HG02759 (cell line): Measurements from ENCODE around the gene DENND11.
"Not testable (repeated sequence)": the region's sequence is repeated elsewhere in the genome, so short reads cannot be mapped to it uniquely, and the experiment has no call there.

ENCODE experiments used
- ATAC-seq: cut with Tn5 transposase; IDR thresholded peaks from one replicate; pipeline ENCODE4 v1.9.1; 2021; ENCODE audit warnings: mild to moderate bottlenecking, moderate library complexity; ENCODE audit not compliant: unreplicated experiment

Gene DENND11

GRCh38 chr7:141708351-141708750 lies 6.4 kb upstream of the DENND11 start, which contains the start of gene WEE2:
TSS of gene WEE2 (plus strand) at chr7:141708353. CDS start at chr7:141708759, 406 bp downstream.
- no peak for ATAC-seq

- no peak for ATAC-seq
Observed at GRCh38 chr7:141706239-141707064, 4.5 kb upstream of the DENND11 start.

GRCh38 chr7:141704741-141705140 lies 2.8 kb upstream of the DENND11 start:
- ATAC-seq, result no peak

GRCh38 chr7:141704112-141704511 lies 2.1 kb upstream of the DENND11 start:
- ATAC-seq, result no peak

GRCh38 chr7:141702892-141703291 lies 926 bp upstream of the DENND11 start:
- no peak for ATAC-seq

GRCh38 chr7:141701489-141702046 lies 398 bp downstream of the DENND11 start:
- ATAC-seq, result peak; percentile 74

- ATAC-seq, result no peak
Observed at GRCh38 chr7:141700848-141701371, 1.1 kb downstream of the DENND11 start.

GRCh38 chr7:141700296-141700847 lies 1.6 kb downstream of the DENND11 start:
- no peak for ATAC-seq

- no peak for ATAC-seq
Observed at GRCh38 chr7:141699860-141700259, 2.1 kb downstream of the DENND11 start.

- ATAC-seq, result no peak
Observed at GRCh38 chr7:141698247-141699015, 3.5 kb downstream of the DENND11 start.

GRCh38 chr7:141697211-141697871 lies 4.6 kb downstream of the DENND11 start:
- no peak for ATAC-seq

GRCh38 chr7:141696348-141696747 lies 5.6 kb downstream of the DENND11 start:
- ATAC-seq, result no peak

- peak; percentile 55 for ATAC-seq
Observed at GRCh38 chr7:141695803-141696289, 6.1 kb downstream of the DENND11 start.

GRCh38 chr7:141693082-141693481 lies 8.9 kb downstream of the DENND11 start:
- no peak for ATAC-seq

- ATAC-seq, result no peak
Observed at GRCh38 chr7:141691961-141692360, 10.0 kb downstream of the DENND11 start.

- no peak for ATAC-seq
Observed at GRCh38 chr7:141691540-141691939, 10.4 kb downstream of the DENND11 start.

- not testable (repeated sequence) for ATAC-seq
Observed at GRCh38 chr7:141689072-141689825, 12.7 kb downstream of the DENND11 start.

- ATAC-seq, result no peak
Observed at GRCh38 chr7:141688043-141688442, 13.9 kb downstream of the DENND11 start.

- no peak for ATAC-seq
Observed at GRCh38 chr7:141686670-141687069, 15.3 kb downstream of the DENND11 start.

- ATAC-seq, result no peak
Observed at GRCh38 chr7:141686074-141686473, 15.9 kb downstream of the DENND11 start.
